IMR-90 (cell line): ENCODE measurements around the gene PTPRCAP. TPM values are rescaled to one million over a fixed set of nuclear protein-coding genes. Genes with fewer than 3 reads are reported as not detected.

Experiments used
- ATAC-seq: fragments of 200-7000 bp; cut with Tn5 transposase; 2 replicates; pipeline ENCODE4 v1.9.1; 2020; ENCODE audit warnings: low read depth, mild to moderate bottlenecking, moderate library complexity
- BruUV-seq: library from RNA; stranded (reverse); fragments of 400-500 nt; replicated peaks from 2 replicates; lab custom pipeline; 2021; lab: Mats Ljungman, UMichigan
- CTCF ChIA-PET: fragments of 300-600 bp; formaldehyde crosslinking; extraction: SDS; loops from one replicate; lab custom pipeline; 2021; ENCODE audit warnings: antibody characterized with exemption; lab: Yijun Ruan, JAX
- POLR2A ChIA-PET: fragments of 300-600 bp; sonication (Branson Sonifier 250); formaldehyde crosslinking; loops from one replicate; lab custom pipeline; 2022; ENCODE audit warnings: antibody characterized with exemption; ENCODE audit not compliant: unreplicated experiment; lab: Charles Lee
- DNase-seq: peaks from one replicate; pipeline ENCODE4 v3.0.0; 2013
- H2AFZ ChIP-seq: replicated peaks from 2 replicates; pipeline ENCODE3; 2013; ENCODE audit warnings: low read length, mild to moderate bottlenecking; ENCODE audit not compliant: poor library complexity
- H2AK5ac ChIP-seq: 2 replicates; pipeline ENCODE4 v1.6.1; 2013; ENCODE audit warnings: low read depth, low read length, inconsistent platforms
- H2AK9ac ChIP-seq: replicated peaks from 2 replicates; pipeline ENCODE3; 2013; ENCODE audit warnings: mild to moderate bottlenecking, low read depth, low read length, moderate library complexity; ENCODE audit not compliant: poor library complexity
- H2BK120ac ChIP-seq: 2 replicates; pipeline ENCODE4 v1.6.1; 2013; ENCODE audit warnings: low read depth, low read length, inconsistent platforms
- H2BK15ac ChIP-seq: 3 replicates; pipeline ENCODE4 v1.6.1; 2013; ENCODE audit warnings: low read depth, low read length, inconsistent platforms
- H2BK20ac ChIP-seq: 2 replicates; pipeline ENCODE4 v1.6.1; 2013; ENCODE audit warnings: low read depth, mild to moderate bottlenecking, inconsistent platforms, low read length, moderate library complexity
- H2BK5ac ChIP-seq: 2 replicates; pipeline ENCODE4 v1.6.1; 2013; ENCODE audit warnings: mild to moderate bottlenecking, low read depth, low read length, inconsistent platforms; ENCODE audit not compliant: poor library complexity, severe bottlenecking
- H3K14ac ChIP-seq: replicated peaks from 2 replicates; pipeline ENCODE4 v1.6.1; 2013; ENCODE audit warnings: low read depth, low read length, inconsistent platforms
- H3K18ac ChIP-seq: 2 replicates; pipeline ENCODE4 v1.6.1; 2013; ENCODE audit warnings: low read depth, low read length, control low read depth
- H3K23ac ChIP-seq: 2 replicates; pipeline ENCODE4 v1.6.1; 2013; ENCODE audit warnings: low read depth, low read length, inconsistent platforms
- H3K27ac ChIP-seq: 2 replicates; pipeline ENCODE4 v1.5.1; 2013; ENCODE audit warnings: mild to moderate bottlenecking, control low read depth, low read length; ENCODE audit not compliant: insufficient read depth
- H3K27me3 ChIP-seq: 2 replicates; pipeline ENCODE4 v1.6.1; 2013; ENCODE audit warnings: low read length; ENCODE audit not compliant: control insufficient read depth, insufficient read depth
- H3K36me3 ChIP-seq: 2 replicates; pipeline ENCODE4 v1.6.1; 2013; ENCODE audit warnings: low read length, mixed read lengths; ENCODE audit not compliant: control insufficient read depth, insufficient read depth
- H3K4ac ChIP-seq: 2 replicates; pipeline ENCODE4 v1.6.1; 2013; ENCODE audit warnings: low read depth, low read length, inconsistent platforms
- H3K4me1 ChIP-seq: 2 replicates; pipeline ENCODE4 v1.6.1; 2013; ENCODE audit warnings: low read length, mixed read lengths; ENCODE audit not compliant: control insufficient read depth, insufficient read depth
- H3K4me2 ChIP-seq: 2 replicates; pipeline ENCODE4 v1.6.1; 2013; ENCODE audit warnings: low read depth, mild to moderate bottlenecking, control low read depth, low read length, moderate library complexity
- H3K4me3 ChIP-seq: 2 replicates; pipeline ENCODE4 v1.5.1; 2013; ENCODE audit warnings: low read depth, mild to moderate bottlenecking, control low read depth, low read length, moderate library complexity; ENCODE audit not compliant: insufficient read depth
- H3K56ac ChIP-seq: 2 replicates; pipeline ENCODE4 v1.6.1; 2013; ENCODE audit warnings: low read length, inconsistent platforms; ENCODE audit not compliant: insufficient read depth; ENCODE audit errors: extremely low read depth
- H3K79me1 ChIP-seq, 2 experiments: 2 replicates each; pipeline ENCODE4 v1.6.1; 2013; ENCODE audit warnings: low read length in 2 of 2, inconsistent platforms in 1 of 2, low read depth in 1 of 2
- H3K9ac ChIP-seq: 2 replicates; pipeline ENCODE4 v1.6.1; 2013; ENCODE audit warnings: low read depth, low read length, control low read depth
- H3K9me1 ChIP-seq: 2 replicates; pipeline ENCODE4 v1.6.1; 2013; ENCODE audit warnings: low read length, inconsistent platforms; ENCODE audit not compliant: insufficient read depth
- H3K9me3 ChIP-seq: 2 replicates; pipeline ENCODE4 v1.6.1; 2013; ENCODE audit warnings: low read length; ENCODE audit not compliant: control insufficient read depth, insufficient read depth
- H4K20me1 ChIP-seq: 2 replicates; pipeline ENCODE4 v1.6.1; 2013; ENCODE audit warnings: low read length, inconsistent platforms; ENCODE audit not compliant: insufficient read depth
- H4K5ac ChIP-seq: 2 replicates; pipeline ENCODE4 v1.6.1; 2013; ENCODE audit warnings: mild to moderate bottlenecking, low read depth, low read length, control low read depth
- H4K8ac ChIP-seq, 2 experiments: 2 replicates each; pipeline ENCODE4 v1.6.1; 2013; ENCODE audit warnings: low read depth in 2 of 2, low read length in 2 of 2, control low read depth in 1 of 2, inconsistent platforms in 1 of 2
- H4K91ac ChIP-seq: 2 replicates; pipeline ENCODE4 v1.6.1; 2013; ENCODE audit warnings: low read depth, low read length, inconsistent platforms; ENCODE audit not compliant: insufficient read depth
- BHLHE40 ChIP-seq: fragments of 150-350 bp; IDR thresholded peaks from 2 replicates; pipeline ENCODE4 v1.6.1; 2016; ENCODE audit warnings: mild to moderate bottlenecking, low read depth, low read length
- CHD1 ChIP-seq: IDR thresholded peaks from 2 replicates; pipeline ENCODE4 v1.6.1; 2012; ENCODE audit warnings: low read depth, low read length, improper control_type of control experiment
- FOS ChIP-seq: fragments of 150-350 bp; IDR thresholded peaks from 2 replicates; pipeline ENCODE4 v1.6.1; 2016; ENCODE audit warnings: low read depth, low read length
- MAFK ChIP-seq: IDR thresholded peaks from 2 replicates; pipeline ENCODE4 v1.6.1; 2012; ENCODE audit warnings: low read depth, low read length, improper control_type of control experiment
- MAZ ChIP-seq: IDR thresholded peaks from 2 replicates; pipeline ENCODE4 v1.6.1; 2012; ENCODE audit warnings: low read depth, mild to moderate bottlenecking, low read length, improper control_type of control experiment, moderate library complexity, borderline replicate concordance
- MXI1 ChIP-seq: IDR thresholded peaks from 2 replicates; pipeline ENCODE4 v1.6.1; 2012; ENCODE audit warnings: low read depth, mild to moderate bottlenecking, low read length, moderate library complexity, borderline replicate concordance
- NFE2L2 ChIP-seq: fragments of 150-350 bp; IDR thresholded peaks from 2 replicates; pipeline ENCODE4 v1.6.1; 2016; ENCODE audit warnings: low read depth, mild to moderate bottlenecking, low read length
- RFX5 ChIP-seq: IDR thresholded peaks from 2 replicates; pipeline ENCODE4 v1.8.0; 2012; ENCODE audit warnings: low read depth, mild to moderate bottlenecking, low read length, moderate library complexity
- SMC3 ChIP-seq: fragments of 150-350 bp; IDR thresholded peaks from 2 replicates; pipeline ENCODE4 v1.6.1; 2016; ENCODE audit warnings: low read depth, mild to moderate bottlenecking, antibody characterized with exemption, low read length, moderate library complexity
- WGBS, 2 experiments: methylation state at CpG; one replicate each; pipeline versions ENCODE4 v1.1.5 to v1.1.7; 2013; ENCODE audit warnings: missing lambda C conversion rate in 2 of 2; ENCODE audit not compliant: insufficient read length in 1 of 2; ENCODE audit errors: extremely low coverage in 2 of 2; 5-methylcytosine and 5-hydroxymethylcytosine counted together
- dilution Hi-C: fragments of 300-500 bp; cut with HindIII; formaldehyde crosslinking; loops from one replicate; pipeline ENCODE4 v1.14.3; 2018; ENCODE audit warnings: low sequenced_read_pairs; ENCODE audit not compliant: unreplicated experiment
- in situ Hi-C: fragments of 300-500 bp; cut with MboI; formaldehyde crosslinking; loops from 3 replicates; pipeline ENCODE4 v1.14.3; 2019; ENCODE audit warnings: low sequenced_read_pairs, inconsistent platforms, mixed read lengths
- intact Hi-C: fragments of 100-400 bp; cut with micrococcal nuclease; formaldehyde crosslinking; loops from 2 replicates; pipeline ENCODE4 v1.10.0; 2022
- polyA plus RNA-seq, 3 experiments: library from polyadenylated mRNA; depleted of rRNA; stranded (reverse); fragments of >200 nt; gene quantifications; 2 replicates each; pipeline ENCODE4 v1.2.3, GENCODE V29; 2012; ENCODE audit warnings: low replicate concordance in 1 of 3
- total RNA-seq: library from RNA; depleted of rRNA; stranded (reverse); fragments of >200 nt; gene quantifications from 2 replicates; pipeline ENCODE4 v1.2.3, GENCODE V29; 2012

Gene PTPRCAP
- total and polyA plus RNA-seq, 2 of the 4 experiments (the other 2 are of a cell fraction): 0.24 TPM; not detected in 1

DNA sequence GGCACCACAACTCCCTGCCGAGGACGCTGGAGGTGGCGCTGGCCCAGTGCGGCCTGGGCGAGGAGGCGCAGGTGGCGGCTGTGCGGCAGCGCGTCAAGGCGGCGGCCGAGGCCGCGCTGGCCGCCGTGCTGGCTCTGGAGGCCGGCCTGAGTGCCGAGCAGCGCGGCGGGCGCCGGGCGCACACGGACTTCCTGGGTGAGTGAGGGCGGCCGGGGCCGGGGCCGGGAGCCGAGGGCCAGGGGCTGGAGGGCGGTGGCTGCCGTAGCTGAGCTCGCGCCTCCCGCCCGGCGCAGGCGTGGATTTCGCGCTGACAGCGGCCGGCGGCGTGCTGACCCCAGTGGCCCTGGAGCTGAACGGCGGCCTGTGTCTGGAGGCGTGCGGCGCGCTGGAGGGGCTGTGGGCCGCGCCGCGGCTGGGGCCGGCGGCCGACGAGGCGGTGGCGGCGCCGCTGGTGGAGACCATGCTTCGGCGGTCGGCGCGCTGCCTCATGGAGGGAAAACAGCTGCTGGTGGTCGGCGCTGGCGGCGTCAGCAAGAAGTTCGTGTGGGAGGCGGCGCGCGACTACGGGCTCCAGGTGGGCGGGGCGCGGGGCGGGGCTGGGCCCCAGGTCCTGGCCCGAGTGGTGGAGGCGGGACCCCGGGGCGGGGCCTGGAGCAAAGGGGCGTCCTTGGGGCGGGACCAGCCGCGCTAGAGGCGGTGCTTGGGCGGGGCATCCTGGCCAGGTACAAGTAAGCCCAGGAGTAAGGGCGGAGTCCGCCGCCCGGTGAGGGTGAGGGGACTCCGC, 16.6 kb downstream of the PTPRCAP start:
- Histone ChIP-seq H4K5ac (no peak overlapping the region), H3K4me2 (peak overlapping the region; percentile 72), H2BK20ac (no peak overlapping the region), H4K91ac (peak overlapping the region; percentile 26; the same call in 1 of the 2 replicates), H3K4me3 (peak overlapping the region; percentile 55), H4K8ac (peak overlapping the region in 1 of 2 experiments; percentile 74; a peak in 2 of 4 replicates), H3K56ac (no peak overlapping the region), H3K79me1 (no peaks in the 10 kb centered on the region), H2BK15ac (no peak overlapping the region), H4K20me1 (no peaks in the 10 kb centered on the region), H2BK120ac (no peak overlapping the region), H2BK5ac (no peak overlapping the region), H3K36me3 (no peaks in the 10 kb centered on the region), H2AK9ac (peak overlapping the region; percentile 94), H3K9me3 (no peaks in the 10 kb centered on the region), H3K14ac (no peak overlapping the region), H2AK5ac (peak overlapping the region; percentile 73), H3K4me1 (peaks cover 5% of the 10 kb centered on the region; the same call in 1 of the 2 replicates), H3K18ac (no peak overlapping the region), H3K23ac (0 out of 2 replicates have a peak overlapping the region, but pooled peaks have one; percentile 1), H3K9ac (peak overlapping the region; percentile 48; the same call in 1 of the 2 replicates), H2AFZ (peak overlapping the region; percentile 99), H3K27ac (peak overlapping the region; percentile 53; the same call in 1 of the 2 replicates), H3K4ac (peak overlapping the region; percentile 48; the same call in 1 of the 2 replicates), H3K9me1 (no peaks in the 10 kb centered on the region), H3K27me3 (no peaks in the 10 kb centered on the region)
- POLR2A ChIA-PET: no interaction called here
- intact Hi-C loops (loop anchor here (5.0 kb wide), 1 partner anchor 61 kb away; the partner anchor contains the start of gene AIP), in situ Hi-C loops (no loop called here), dilution Hi-C loops (no loop called here)
- TF ChIP-seq BHLHE40 (0 out of 2 replicates have a peak, but pooled peaks have one; percentile 38), NFE2L2 (no peak), MAZ (peak; percentile 54; the same call in 1 of the 2 replicates), MAFK (no peak), RFX5 (no peak), FOS (no peak), CHD1 (no peak), MXI1 (peak; percentile 90), SMC3 (no peak)
- DNase-seq (peak; percentile 80), ATAC-seq (peak; percentile 99)
- BruUV-seq: no TSS peak
- 2% methylated on average over 81 of the region's 97 CpGs; no CpG with 5 or more reads in 1 of the 2 experiments for WGBS, 2 experiments
- CTCF ChIA-PET: interaction anchor here (1.8 kb wide), 1 partner anchor 19 kb away, joined by 7 read pairs; the partner anchor contains the start of gene PPP1CA
